NCI-H510A treated with DMSO at 0.1 percent for 48 hours (cell line): ENCODE data around the gene ADARB2.
"Not testable (repeated sequence)": the region's sequence is repeated elsewhere in the genome, so short reads cannot be mapped to it uniquely, and the experiment has no call there.

ENCODE experiments used
- DNase-seq: peaks from one replicate; lab custom pipeline; 2025; lab: John Stamatoyannopoulos, UW

Gene ADARB2

GRCh38 chr10:1347962-1348772 lies 389.2 kb downstream of the ADARB2 start:
- no peak for DNase-seq

- no peak for DNase-seq
Observed at GRCh38 chr10:1347525-1347924, 389.8 kb downstream of the ADARB2 start.

- DNase-seq: no peak
Observed at GRCh38 chr10:1346201-1346600, 391.1 kb downstream of the ADARB2 start.

- DNase-seq: no peak
Observed at GRCh38 chr10:1345368-1345767, 392.0 kb downstream of the ADARB2 start.

- DNase-seq: no peak
Observed at GRCh38 chr10:1344846-1345245, 392.5 kb downstream of the ADARB2 start.

- no peak for DNase-seq
Observed at GRCh38 chr10:1344408-1344807, 392.9 kb downstream of the ADARB2 start.

GRCh38 chr10:1343176-1343575 lies 394.1 kb downstream of the ADARB2 start:
- DNase-seq: no peak

GRCh38 chr10:1341052-1341451 lies 396.3 kb downstream of the ADARB2 start:
- not testable (repeated sequence) for DNase-seq

GRCh38 chr10:1339396-1339795 lies 397.9 kb downstream of the ADARB2 start:
- no peak for DNase-seq

GRCh38 chr10:1335642-1336041 lies 401.7 kb downstream of the ADARB2 start:
- no peak for DNase-seq

GRCh38 chr10:1333981-1334380 lies 403.3 kb downstream of the ADARB2 start:
- DNase-seq: no peak

- DNase-seq: no peak
Observed at GRCh38 chr10:1331560-1331959, 405.8 kb downstream of the ADARB2 start.

GRCh38 chr10:1329622-1330021 lies 407.7 kb downstream of the ADARB2 start:
- DNase-seq: no peak

GRCh38 chr10:1328981-1329614 lies 408.2 kb downstream of the ADARB2 start:
- no peak for DNase-seq

- DNase-seq: no peak
Observed at GRCh38 chr10:1328161-1328823, 409.0 kb downstream of the ADARB2 start.

GRCh38 chr10:1327759-1328158 lies 409.6 kb downstream of the ADARB2 start:
- no peak for DNase-seq

- not testable (repeated sequence) for DNase-seq
Observed at GRCh38 chr10:1326514-1326913, 410.8 kb downstream of the ADARB2 start.

- no peak for DNase-seq
Observed at GRCh38 chr10:1324903-1325302, 412.4 kb downstream of the ADARB2 start.

- DNase-seq: no peak
Observed at GRCh38 chr10:1323951-1324350, 413.4 kb downstream of the ADARB2 start.

- no peak for DNase-seq
Observed at GRCh38 chr10:1320739-1321320, 416.5 kb downstream of the ADARB2 start.

GRCh38 chr10:1316809-1317143 lies 420.5 kb downstream of the ADARB2 start:
- DNase-seq: no peak

GRCh38 chr10:1316121-1316808 lies 421.1 kb downstream of the ADARB2 start:
- no peak for DNase-seq
